ENCODE results near the gene RUVBL1.
"Not testable (repeated sequence)": the region's sequence is repeated elsewhere in the genome, so short reads cannot be mapped to it uniquely, and the experiment has no call there.

The RUVBL1 gene

DNA sequence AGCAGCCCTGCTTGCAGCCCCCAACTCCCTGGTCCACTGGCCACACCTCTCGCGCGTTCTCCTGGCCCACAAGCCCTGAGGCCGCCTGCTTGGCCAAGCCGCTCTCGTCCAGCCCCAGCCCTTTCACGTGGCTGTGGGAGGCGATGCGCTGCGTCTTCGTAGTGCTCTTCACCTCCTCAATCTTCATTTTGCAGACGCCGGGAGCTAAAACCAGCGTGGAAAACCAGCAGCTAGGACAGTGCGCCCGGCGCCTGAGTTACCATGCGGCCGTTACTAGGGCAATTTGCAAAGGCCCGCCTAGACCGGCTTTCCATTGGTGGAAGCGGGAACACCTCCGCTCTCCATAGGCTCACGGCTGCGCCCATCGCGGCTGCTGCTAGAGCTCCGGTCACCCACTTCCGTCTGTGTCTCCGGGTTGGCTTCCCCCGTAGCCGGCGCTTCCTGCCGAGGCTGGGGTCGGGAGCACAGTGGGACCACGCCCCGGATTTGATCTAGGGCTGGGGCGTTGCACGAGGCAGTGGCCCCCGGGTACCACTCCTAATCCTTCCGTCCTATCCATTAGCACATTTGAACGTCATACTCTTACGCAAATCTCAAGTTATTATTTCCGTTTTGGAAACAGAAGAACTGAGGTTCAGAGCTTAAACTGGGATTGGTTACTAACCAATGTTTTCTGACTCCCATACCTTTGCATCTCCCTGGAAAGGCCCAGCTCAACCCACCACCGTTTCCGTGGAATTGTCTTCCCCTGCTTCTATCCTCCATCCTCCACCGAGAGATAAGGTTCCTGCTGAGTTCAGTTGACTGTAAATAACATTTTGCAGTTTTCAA is at the start of gene RUVBL1:
Gene RUVBL1, minus strand, starts transcription at position 275 of the 831 bp plus-strand sequence. Its CDS starts 88 bp downstream, at position 187.
- peak; percentile 95 for DNase-seq

DNA sequence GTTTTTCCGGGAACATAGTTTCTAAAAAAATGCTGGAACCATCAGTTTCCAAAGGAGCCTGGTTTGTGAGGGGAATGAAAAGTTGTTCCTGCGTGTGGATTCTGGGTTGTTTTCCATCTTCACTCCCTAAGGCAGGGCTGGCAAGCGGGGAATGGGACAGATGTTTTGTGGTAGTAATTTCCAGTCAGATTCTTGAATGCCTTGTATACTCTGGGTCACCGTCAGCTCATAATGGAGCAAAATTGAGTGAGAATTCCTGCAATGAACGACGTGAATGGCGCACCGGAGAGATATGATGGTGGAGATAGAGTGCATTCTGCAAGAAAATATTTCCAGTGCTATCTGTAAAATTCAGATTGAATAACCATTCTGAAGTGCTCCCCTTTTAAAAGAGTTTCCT is 49.6 kb upstream of the RUVBL1 start:
- no peak for DNase-seq

DNA sequence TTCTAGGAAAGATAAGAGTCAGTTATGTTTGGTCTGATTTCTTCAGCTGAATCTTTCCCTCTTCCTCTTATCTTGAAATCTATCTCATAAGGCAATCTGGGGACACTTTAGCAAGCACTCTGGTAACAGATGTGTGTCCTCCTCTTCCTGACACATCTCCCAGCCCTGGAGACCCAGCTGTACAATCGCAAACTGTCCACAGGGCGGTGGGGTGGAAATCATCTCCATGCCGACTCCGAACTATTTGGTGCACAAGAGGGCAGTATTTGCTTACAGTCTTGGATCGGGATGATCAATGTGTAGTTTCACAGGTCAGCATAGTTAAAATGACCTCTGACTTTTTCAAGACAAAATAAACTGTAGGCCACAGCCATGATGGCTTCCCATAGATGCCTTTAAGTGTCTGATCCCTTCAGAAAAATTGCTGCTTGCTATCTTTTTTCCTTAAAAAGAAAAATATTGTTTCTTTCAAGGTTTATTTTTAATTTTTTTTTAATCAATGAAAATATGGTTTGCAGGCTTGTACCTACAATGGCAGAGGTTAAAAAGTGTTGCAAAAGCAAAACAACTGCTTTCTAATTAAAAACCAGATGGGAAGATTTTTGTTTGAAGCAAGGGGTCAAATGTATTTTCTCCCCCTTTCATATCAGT is 47.4 kb upstream of the RUVBL1 start:
- DNase-seq = peak; percentile 38

DNA sequence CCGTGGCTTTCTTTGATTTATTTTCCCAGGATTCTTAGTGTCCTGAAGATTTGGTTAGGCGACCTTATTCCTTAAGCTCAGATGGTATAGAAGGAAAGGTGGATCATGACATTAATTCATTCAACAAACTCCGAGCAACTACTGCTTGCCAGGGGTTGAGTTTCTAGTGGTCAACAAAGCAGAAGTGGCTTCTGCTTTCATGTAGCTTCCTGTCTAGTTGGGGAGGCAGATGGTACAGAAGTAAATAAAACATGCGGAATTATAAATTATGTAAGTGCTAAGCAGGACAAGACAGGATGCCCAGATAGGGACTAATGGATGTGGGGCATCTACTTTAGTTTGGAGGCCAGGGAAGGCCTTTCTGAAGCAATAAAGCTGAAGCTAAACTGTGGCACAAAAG is 45.2 kb upstream of the RUVBL1 start:
- DNase-seq = no peak

DNA sequence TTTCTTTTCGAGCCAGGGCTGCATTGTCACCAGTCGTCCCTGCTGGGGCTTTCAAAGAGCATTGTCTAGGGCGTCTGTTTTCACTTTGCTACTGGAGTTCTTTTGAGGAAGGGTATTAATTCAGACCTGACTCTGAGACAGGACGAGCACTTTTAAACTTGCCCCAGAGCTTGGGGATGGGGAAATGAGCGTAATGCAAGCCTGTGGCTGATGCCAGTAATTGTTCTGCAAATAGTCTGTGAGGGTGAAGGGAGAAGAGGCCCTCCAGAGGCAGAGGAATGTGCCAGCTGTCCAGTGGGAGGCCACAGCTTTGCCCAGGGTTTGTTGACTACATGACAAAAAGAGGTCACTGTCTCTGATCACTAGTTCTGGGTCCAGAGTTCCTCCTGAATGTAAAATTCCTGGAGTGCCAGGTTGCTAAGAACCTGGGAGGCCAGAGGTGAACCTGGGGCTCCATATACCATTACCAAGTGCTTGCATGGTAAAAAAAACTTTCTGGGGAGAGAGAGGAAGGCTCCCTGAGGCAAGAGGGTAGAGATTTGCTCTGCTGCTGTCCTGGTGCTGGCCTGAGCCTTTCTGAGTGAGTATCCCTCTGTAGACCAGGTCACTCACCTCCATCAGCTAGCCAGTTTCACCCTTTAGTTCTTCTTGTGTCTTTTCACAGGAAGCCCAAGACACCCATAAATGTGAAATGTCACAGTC is 44.5 kb upstream of the RUVBL1 start:
- no peak for DNase-seq

DNA sequence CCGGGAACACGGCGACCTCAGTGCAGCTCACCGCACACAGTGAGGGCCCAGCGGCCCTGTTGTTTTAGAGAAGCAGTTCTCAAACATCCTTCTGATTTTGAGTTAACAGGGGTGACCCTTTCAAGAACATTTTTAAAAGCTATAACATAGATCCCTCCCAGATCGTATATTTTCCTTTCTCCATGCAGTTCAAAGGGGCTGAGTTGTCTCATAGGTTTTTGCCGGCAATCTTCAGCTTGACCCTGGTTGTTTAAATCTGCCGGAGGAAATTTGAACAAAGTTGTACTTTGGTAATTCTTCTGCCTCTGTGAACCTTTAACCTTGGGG is 44.0 kb upstream of the RUVBL1 start:
- no peak for DNase-seq

DNA sequence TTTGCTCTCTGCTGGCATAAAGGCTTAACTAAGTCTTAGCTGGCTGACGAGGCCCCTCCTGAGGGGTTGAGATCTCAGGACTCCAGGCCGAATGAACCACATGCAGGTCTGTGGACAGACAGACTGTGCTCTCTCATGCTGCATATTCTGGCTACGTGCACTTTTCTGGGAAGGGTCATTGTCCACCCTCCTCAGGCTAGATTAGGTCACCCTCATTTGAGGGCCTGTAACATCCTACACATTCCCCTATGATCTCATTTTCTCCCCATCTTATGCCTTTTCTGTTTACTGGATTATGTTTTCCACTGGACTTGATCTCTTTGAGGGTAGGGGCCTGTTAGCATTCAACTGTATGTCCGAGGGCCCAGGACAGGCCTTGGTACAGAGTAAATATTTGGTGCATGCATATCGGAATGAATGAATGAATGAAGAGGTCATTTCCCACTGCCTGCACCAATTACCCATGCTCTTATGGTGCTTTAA is 43.4 kb upstream of the RUVBL1 start:
- no peak for DNase-seq

DNA sequence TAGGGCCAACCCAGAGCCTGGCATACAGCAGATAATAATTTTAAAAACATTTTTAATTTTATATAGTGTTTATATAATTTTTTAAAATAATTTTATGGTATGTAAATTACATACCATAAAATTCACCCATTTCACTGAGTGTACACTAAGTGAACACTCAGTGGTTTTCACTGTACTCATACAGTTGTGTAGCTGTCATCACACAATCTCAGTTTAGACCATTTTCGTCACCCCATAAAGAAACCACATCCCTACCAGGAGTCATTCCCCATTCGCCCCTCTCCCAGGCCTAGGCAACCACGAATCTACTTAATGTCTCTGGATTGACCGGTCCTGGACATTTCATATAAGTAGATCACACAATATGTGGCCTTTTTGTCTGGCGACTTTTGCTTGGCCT is 39.8 kb upstream of the RUVBL1 start:
- DNase-seq = no peak

DNA sequence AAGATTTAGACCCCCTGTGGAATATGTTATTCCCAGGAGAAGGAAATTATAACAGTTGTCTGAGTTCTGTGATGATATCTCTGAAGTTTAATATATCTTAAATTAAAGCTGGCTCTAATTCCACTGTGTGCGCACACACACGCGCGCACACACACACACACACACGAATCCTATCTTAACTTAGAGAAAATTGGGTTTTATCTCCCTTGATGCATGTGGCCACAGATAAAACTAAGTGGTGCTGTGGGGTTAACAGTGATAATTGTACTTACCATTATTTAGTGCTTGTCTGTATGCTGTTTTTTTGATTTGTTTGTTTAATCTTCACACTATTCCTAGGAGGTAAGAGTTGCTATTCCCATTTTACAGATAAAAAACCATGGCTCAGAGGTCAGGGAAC is 37.0 kb upstream of the RUVBL1 start:
- no peak for DNase-seq

DNA sequence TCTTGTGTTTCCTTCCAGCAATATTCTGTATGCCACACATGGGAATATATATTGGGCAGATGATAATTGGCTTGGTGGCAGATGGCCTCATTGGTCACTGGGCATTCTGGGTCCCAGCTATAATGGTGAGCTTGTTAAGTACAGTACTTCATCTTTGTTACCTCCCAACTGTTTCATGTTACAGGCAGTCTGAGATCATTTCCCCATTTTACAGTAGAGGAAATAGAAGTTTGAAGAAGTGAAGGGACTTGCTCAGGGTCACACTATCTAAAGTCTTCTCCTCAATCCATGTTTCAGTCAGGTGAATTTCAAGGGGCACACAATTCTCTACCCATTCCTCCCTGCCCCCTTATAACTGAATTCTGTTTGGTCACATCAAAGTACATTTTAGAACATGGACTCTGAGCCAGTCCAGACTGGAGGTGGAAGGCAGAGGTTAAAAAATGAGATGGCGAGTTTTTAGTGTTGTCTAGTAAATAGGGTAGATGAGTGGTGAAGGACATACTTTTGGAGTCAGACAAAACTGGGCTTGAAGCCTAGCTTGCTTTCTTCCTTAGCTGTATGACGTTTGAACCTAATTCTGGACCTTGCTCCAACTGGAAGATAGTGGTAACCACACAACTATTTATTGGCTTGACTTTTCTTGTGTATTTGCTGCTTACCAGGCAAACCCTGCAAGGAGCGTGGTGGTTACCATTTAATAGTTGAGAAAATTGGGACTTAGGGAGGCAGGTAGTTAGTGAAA is 32.2 kb upstream of the RUVBL1 start:
- DNase-seq = no peak

DNA sequence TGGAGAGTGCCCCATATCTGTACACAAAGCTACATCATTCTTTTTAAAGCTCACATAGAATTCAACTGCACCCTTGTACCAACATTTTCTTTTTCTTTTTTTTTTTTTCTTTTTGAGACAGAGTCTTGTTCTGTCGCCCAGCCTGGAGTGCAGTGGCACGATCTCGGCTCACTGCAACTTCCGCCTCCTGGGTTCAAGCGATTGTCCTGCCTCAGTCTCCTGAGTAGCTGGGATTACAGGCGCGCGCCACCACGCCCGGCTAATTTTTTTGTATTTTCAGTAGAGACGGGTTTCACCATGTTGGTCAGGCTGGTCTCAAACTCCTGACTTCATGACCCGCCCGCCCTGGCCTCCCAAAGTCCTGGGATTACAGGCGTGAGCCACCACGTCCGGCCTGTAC is 30.7 kb upstream of the RUVBL1 start:
- DNase-seq = not testable (repeated sequence)

DNA sequence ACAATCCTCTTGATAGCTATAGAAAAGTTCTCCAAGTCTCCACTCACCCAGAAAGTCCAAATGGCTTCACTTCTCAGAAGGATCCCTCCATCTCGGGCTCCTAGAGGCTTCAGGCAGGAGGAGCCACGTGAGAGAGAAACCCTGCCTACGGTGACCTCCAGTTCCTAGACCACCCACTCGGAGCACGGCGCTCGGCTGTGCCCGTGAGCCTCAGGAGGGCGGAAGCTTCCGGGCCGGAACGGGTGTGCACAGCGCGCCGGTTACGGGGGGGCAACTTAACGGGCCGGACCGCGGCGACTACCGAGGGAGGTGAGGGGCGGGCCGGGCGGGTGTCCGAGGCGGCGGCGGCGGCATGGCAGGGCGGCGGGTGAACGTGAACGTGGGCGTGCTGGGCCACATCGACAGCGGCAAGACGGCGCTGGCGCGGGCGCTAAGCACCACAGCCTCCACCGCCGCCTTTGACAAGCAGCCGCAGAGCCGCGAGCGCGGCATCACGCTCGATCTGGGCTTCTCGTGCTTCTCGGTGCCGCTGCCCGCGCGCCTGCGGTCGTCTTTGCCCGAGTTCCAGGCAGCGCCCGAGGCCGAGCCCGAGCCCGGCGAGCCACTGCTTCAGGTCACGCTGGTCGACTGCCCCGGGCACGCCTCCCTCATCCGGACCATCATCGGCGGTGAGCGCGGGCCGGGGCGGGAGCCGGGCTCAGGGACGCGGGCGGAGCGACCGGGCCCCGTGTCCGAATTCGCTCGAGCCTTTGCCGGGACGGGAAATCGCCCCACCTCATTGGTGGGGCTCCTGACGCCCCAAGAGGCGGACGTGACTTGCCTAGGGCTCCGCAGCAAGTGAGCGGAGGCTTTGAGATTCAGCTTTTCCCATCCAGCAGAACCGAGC is 29.8 kb upstream of the RUVBL1 start, which contains the start of gene EEFSEC:
Gene EEFSEC, plus strand, starts transcription at position 326 of the 886 bp plus-strand sequence. Its CDS starts 27 bp downstream, at position 353.
- peak; percentile 85 for DNase-seq

DNA sequence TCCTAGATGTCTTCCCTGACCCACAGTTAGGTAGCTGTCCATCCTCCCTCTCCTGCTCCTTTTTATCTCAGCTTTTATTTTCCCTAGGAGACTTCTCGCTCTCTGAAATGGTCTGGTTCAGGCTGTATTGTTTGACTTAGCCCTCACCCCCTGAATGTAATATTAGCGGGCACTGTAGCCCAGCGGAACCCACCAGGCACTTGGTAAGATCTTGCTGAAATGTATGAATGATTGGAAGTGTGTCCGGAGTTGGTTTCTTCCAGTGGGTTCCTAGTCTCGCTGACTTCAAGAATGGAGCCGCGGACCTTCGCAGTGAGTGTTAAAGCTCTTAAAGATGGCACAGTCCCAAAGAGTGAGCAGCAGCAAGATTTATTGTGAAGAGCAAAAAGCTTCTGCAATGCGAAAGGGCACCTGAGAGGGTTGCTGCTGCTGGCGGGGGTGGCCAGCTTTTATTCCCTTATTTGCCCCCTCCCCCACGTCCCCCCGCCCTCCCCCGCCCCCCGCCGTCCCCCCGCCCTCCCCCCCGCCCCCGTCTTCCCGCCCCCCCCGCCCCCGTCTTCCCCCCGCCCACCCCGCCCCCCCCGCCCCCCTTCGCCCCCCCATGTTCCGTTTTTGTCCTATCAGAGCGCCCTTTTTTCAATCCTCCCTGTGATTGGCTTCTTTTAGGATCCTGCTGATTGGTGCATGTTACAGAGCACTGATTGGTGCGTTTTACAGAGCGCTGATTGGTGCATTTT is 29.0 kb upstream of the RUVBL1 start:
- DNase-seq = no peak

DNA sequence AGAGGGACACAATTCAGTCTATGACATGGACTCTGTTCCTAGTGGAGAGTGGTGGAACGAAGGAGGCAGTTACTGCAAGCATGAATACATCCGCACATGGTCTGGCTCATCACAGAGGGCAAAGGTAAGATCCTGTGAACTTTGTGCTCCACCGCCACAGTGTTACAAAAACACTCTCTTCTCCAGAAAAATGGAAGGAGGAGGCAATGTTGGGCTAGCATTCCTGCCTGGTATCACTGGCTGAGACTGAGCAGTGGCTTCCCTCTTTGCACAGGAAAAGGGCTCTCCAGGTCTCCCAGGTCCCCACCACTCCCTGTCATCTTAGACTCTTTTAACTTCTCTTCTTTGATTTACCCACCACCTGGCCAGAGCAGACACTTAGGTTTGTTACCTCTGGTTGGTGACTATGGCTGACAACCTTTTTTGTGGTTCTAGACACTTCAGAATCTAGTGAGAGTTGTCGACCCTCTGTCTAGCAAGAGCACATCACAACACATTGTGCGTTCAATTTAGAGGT is 28.2 kb upstream of the RUVBL1 start:
- no peak for DNase-seq

DNA sequence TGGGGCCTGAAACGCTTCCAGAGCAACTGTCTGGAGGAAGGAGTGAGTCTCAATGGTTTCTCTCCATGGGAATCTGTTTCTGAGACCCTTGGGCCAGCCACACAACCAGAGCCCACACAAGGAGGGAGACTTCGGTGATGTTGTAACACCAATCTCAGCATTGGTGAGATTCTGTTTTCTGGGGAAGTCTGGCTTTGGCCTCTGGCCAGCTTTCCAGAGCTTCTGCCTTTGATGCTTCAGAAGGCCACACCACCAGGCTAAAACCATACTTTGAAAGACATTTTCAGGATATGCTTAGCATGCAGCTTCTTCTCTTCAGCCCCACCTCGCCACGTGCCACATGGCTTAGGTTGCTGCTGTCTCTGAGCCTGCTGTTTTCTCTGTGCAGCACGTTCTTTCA is 26.0 kb upstream of the RUVBL1 start:
- no peak for DNase-seq

DNA sequence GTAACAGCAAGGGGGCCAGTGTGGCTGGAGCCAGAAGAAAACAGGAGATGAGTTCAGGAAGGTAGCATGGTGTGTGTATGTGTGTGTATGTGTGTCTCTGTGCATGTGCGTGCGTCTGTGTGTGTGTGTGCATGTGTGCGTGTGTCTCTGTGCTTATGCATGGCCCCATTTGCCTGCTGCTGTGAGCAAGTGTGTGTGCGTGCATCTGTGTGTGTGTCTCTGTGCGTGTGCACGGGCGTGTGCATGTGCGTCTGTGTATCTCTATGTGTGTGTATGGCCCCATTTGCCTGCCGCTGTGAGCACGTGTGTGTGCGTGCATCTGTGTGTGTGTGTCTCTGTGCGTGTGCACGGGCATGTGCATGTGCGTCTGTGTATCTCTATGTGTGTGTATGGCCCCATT is 22.6 kb upstream of the RUVBL1 start:
- DNase-seq = no peak

DNA sequence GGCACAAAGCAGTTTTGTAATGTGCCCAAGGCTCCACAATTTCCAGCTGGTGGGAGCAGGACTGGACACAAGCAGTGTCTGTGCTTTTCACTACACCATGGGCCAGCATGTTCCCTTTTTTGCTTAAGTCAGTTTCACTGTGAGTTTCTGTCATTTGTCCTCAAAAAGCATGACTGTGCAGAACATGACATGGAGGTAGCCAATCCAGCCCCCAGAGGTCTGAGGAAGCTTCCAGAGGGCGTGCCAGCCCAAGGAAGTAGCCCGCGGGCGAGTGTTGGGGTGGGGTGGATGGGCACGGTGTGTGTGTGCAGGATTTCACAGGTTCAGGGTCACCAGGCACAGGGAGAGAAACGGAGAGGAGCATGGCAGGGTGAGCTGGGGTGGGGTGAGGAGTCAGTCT is 21.7 kb upstream of the RUVBL1 start:
- no peak for DNase-seq

DNA sequence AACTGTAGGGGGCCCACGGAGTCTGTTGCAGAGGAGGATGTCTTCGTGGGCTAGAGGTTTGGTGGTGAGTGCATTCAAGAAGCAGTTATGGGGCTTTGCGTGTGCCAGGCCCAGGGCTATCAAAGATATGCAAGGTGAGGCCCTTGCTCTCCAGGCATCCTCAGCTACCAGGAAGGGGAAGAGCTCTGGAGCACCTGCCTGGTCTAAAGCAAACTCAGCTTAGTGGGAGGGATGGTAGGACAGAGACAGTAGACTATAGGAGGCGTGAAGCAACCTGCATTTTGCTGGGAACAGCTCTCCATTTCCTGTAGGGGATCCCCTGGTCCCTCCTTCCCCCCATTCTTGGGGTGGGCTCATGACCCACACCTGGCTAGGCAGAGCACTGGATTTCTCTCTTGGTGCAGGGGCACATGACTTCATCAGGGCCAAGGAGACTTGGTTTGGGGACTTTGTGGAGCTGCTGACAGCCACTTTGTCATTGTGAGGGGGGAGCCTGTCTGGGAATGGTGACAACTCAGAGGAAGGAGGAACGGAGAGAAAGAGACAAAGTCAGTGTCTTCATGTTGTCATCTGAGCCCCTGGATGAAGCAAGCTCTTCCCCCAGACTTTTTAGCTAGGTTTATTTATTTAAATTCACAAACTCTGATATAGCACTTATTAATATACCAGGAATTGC is 21.0 kb upstream of the RUVBL1 start:
- no peak for DNase-seq

DNA sequence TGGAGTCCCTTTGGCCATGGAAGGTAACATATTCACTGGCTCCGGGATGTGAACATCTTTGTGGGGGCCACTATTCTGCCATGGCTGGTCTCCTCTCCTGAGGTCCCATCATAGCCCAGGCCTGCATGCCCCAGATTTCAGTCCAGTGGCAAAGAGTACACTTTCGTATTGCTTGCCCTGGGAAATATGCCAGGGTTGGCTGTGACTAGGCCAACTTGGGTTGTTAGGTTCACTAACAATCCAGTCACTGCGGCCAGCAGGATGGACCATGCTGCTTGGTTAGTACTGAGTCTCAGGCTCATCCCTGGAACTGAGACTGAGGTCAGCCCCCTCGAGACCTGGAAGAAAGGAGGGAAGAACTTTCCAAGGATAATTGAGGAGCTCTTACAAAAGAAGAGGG is 19.9 kb upstream of the RUVBL1 start:
- DNase-seq = no peak

DNA sequence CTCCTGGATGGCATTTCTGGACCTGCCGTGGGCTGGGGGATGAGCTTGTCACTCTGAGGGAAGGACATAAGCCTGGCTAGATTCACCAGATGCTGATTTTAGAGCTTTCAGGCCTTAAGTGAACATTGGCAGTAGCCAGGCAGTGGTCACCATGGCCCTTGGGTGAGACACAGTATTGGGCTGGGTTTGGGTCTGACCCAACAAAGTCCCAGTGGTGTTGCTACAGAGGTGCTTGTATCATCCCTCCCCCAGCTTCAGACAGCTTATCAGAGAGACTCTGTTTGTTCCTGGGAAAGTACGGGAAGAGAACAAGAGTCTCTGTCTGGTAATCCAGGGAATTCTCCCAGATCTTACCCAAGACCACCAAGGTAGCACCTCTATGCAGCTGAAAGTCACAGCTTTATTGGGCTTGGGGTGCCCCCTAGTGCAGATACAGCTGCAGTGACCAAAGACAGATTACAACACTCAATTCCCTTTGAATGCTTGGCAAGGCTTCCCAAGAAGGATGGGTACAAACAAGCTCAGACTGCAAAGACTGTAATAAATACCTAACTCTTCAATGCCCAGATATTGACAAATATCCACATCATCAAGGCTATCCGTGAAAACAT is 9.8 kb upstream of the RUVBL1 start:
- peak; percentile 2 for DNase-seq
